ENCODE data around the gene ABHD4. TPM values are rescaled to one million over a fixed set of nuclear protein-coding genes. Genes with fewer than 3 reads are reported as not detected.

The ABHD4 gene
- total and polyA plus RNA-seq, 2 of the 4 experiments (the other 2 are of a cell fraction), result 5.0 to 22.0 TPM

GRCh38 chr14:22557846-22558220 lies 40.3 kb upstream of the ABHD4 start:
- Histone ChIP-seq H3K79me1 (ENCODE audit: low read depth in 1 of 2, low read length in 2 of 2) (peaks cover 0 to 5% of the 10 kb centered on the region in 2 experiments; a peak in 1 of 4 replicates), H3K14ac (replicated peaks; ENCODE audit: low read depth, low read length) (no peak overlapping the region), H3K23ac (ENCODE audit: low read depth, low read length) (no peak overlapping the region), H2AFZ (replicated peaks; ENCODE audit: low read length, poor library complexity) (no peak overlapping the region), H2BK20ac (ENCODE audit: low read depth, low read length) (no peak overlapping the region), H3K4me2 (ENCODE audit: low read depth, low read length) (no peak overlapping the region), H4K8ac (ENCODE audit: low read depth in 2 of 2, low read length in 2 of 2) (peak overlapping the region; percentile 65 to 68; a peak in 2 of 4 replicates), H2BK120ac (ENCODE audit: low read depth, low read length) (no peak overlapping the region), H3K36me3 (ENCODE audit: control insufficient read depth, insufficient read depth, low read length) (no peaks in the 10 kb centered on the region), H3K9ac (ENCODE audit: low read depth, low read length) (no peak overlapping the region), H2BK15ac (ENCODE audit: low read depth, low read length) (no peak overlapping the region), H3K9me3 (ENCODE audit: control insufficient read depth, insufficient read depth, low read length) (no peaks in the 10 kb centered on the region), H3K18ac (ENCODE audit: low read depth, low read length) (no peak overlapping the region), H2AK5ac (ENCODE audit: low read depth, low read length) (no peak overlapping the region), H4K20me1 (ENCODE audit: insufficient read depth, low read length) (no peaks in the 10 kb centered on the region), H3K27me3 (ENCODE audit: control insufficient read depth, insufficient read depth, low read length) (no peaks in the 10 kb centered on the region), H4K91ac (ENCODE audit: insufficient read depth, low read depth, low read length) (no peak overlapping the region), H3K4me3 (ENCODE audit: insufficient read depth, low read depth, low read length) (no peak overlapping the region), H3K4me1 (ENCODE audit: control insufficient read depth, insufficient read depth, low read length) (peaks cover 13% of the 10 kb centered on the region), H3K27ac (ENCODE audit: insufficient read depth, low read length) (no peak overlapping the region), H3K56ac (ENCODE audit: extremely low read depth, insufficient read depth, low read length) (no peak overlapping the region), H2AK9ac (replicated peaks; ENCODE audit: low read depth, low read length, poor library complexity) (no peak overlapping the region), H4K5ac (ENCODE audit: low read depth, low read length) (no peak overlapping the region), H3K4ac (ENCODE audit: low read depth, low read length) (no peak overlapping the region), H2BK5ac (ENCODE audit: low read depth, low read length, poor library complexity, severe bottlenecking) (no peak overlapping the region), H3K9me1 (ENCODE audit: insufficient read depth, low read length) (peaks cover 8% of the 10 kb centered on the region)
- in situ Hi-C loops (cut with MboI; ENCODE audit: low sequenced_read_pairs) (loop anchor here (5.0 to 10.0 kb wide), 4 partner anchors 166 to 507 kb away; partner anchors contain the start of gene OXA1L), dilution Hi-C loops (cut with HindIII; ENCODE audit: low sequenced_read_pairs, unreplicated experiment) (no loop called here), intact Hi-C loops (cut with micrococcal nuclease) (loop anchor here (1.0 to 10.0 kb wide), 11 partner anchors 95 to 747 kb away; partner anchors contain the start of genes BCL2L2, CDH24, MMP14 and OXA1L)
- no TSS peak for BruUV-seq (replicated peaks)
- DNase-seq (no peak), ATAC-seq (ENCODE audit: low read depth) (no peak)
- TF ChIP-seq RCOR1 (IDR thresholded peaks at IDR 0.05; ENCODE audit: insufficient replicate concordance, low read length), result no peak
- TF ChIP-seq RFX5 (IDR thresholded peaks at IDR 0.05; ENCODE audit: low read depth, low read length), result no peak
- no peak for TF ChIP-seq CEBPB (IDR thresholded peaks at IDR 0.05; ENCODE audit: low read depth, low read length)
- TF ChIP-seq FOS (IDR thresholded peaks at IDR 0.05; ENCODE audit: low read depth, low read length), result no peak
- no peak for TF ChIP-seq NFE2L2 (IDR thresholded peaks at IDR 0.05; ENCODE audit: low read depth, low read length)
- TF ChIP-seq BHLHE40 (IDR thresholded peaks at IDR 0.05; ENCODE audit: low read depth, low read length), result no peak
- TF ChIP-seq MAFK (IDR thresholded peaks at IDR 0.05; ENCODE audit: low read depth, low read length), result no peak
- no peak for TF ChIP-seq CTCF (conservative IDR thresholded peaks at IDR 0.05; ENCODE audit: low read depth, low read length)
- TF ChIP-seq MXI1 (IDR thresholded peaks at IDR 0.05; ENCODE audit: borderline replicate concordance, low read depth, low read length), result no peak
- TF ChIP-seq SMC3 (IDR thresholded peaks at IDR 0.05; ENCODE audit: low read depth, low read length), result no peak
- no peak for TF ChIP-seq ELK1 (IDR thresholded peaks at IDR 0.05; ENCODE audit: borderline replicate concordance, low read depth, low read length)
- no peak for TF ChIP-seq RAD21 (IDR thresholded peaks at IDR 0.05; ENCODE audit: low read length)
- no peak for TF ChIP-seq CHD1 (IDR thresholded peaks at IDR 0.05; ENCODE audit: low read depth, low read length)
- TF ChIP-seq USF2 (IDR thresholded peaks at IDR 0.05; ENCODE audit: low read depth, low read length), result no peak
- no peak for TF ChIP-seq POLR2A (IDR thresholded peaks at IDR 0.05; ENCODE audit: low read depth, low read length)
- TF ChIP-seq MAZ (IDR thresholded peaks at IDR 0.05; ENCODE audit: borderline replicate concordance, low read depth, low read length), result no peak
- POLR2A ChIA-PET (ENCODE audit: unreplicated experiment), result no interaction called here
- WGBS, 2 experiments (ENCODE audit: extremely low coverage in 2 of 2, insufficient read length in 1 of 2), result no CpG with 5 or more reads among the region's 1 CpG
- CTCF ChIA-PET, result no interaction called here
